ENCODE results near the gene CABP7.

DNA sequence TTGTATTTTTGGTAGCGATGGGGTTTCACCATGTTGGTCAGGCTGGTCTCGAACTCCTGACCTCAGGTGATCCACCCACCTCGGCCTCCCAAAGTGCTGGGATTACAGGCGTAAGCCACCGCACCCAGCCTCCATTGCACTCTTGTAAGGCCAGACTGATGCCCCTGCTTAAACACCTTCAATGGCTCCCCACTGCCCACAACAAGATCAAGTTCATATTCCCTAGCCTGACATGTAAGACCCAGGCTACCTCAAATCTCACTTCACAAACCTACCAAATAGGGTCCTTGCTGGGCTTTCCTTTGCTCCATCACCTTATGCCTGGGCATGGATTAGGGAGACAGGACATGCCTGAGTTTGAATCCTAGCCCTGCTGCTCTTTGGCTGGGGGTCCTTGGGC, 60.4 kb downstream of the CABP7 start:
- TF ChIP-seq POLR2AphosphoS5 (IDR thresholded peaks at IDR 0.05; ENCODE audit: low read depth, low read length): no peak
- TF ChIP-seq, protein P1, sequence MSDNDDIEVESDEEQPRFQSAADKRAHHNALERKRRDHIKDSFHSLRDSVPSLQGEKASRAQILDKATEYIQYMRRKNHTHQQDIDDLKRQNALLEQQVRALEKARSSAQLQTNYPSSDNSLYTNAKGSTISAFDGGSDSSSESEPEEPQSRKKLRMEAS (IDR thresholded peaks at IDR 0.05): no peak
- TF ChIP-seq, protein P2, sequence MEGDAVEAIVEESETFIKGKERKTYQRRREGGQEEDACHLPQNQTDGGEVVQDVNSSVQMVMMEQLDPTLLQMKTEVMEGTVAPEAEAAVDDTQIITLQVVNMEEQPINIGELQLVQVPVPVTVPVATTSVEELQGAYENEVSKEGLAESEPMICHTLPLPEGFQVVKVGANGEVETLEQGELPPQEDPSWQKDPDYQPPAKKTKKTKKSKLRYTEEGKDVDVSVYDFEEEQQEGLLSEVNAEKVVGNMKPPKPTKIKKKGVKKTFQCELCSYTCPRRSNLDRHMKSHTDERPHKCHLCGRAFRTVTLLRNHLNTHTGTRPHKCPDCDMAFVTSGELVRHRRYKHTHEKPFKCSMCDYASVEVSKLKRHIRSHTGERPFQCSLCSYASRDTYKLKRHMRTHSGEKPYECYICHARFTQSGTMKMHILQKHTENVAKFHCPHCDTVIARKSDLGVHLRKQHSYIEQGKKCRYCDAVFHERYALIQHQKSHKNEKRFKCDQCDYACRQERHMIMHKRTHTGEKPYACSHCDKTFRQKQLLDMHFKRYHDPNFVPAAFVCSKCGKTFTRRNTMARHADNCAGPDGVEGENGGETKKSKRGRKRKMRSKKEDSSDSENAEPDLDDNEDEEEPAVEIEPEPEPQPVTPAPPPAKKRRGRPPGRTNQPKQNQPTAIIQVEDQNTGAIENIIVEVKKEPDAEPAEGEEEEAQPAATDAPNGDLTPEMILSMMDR (IDR thresholded peaks at IDR 0.05 in 2 of 3, conservative IDR thresholded peaks at IDR 0.05 in 1 of 3; ENCODE audit: borderline replicate concordance in 1 of 3, insufficient read depth in 1 of 3, low read depth in 2 of 3, low read length in 2 of 3): no peak
- no peak for TF ChIP-seq POLR2A (IDR thresholded peaks at IDR 0.05; ENCODE audit: borderline replicate concordance, extremely low read depth, insufficient read depth, insufficient read length)
- no peak for TF ChIP-seq SIN3A (IDR thresholded peaks at IDR 0.05; ENCODE audit: low read depth)
- TF ChIP-seq CBX3 (IDR thresholded peaks at IDR 0.05; ENCODE audit: low read depth): no peak
- no peak for TF ChIP-seq YY1 (IDR thresholded peaks at IDR 0.05; ENCODE audit: extremely low read depth, insufficient replicate concordance, low read depth, low read length)
- TF ChIP-seq SRF (IDR thresholded peaks at IDR 0.05; ENCODE audit: low read depth): no peak
- no peak for TF ChIP-seq CEBPB (IDR thresholded peaks at IDR 0.05; ENCODE audit: low read depth)
- TF ChIP-seq RAD21 (IDR thresholded peaks at IDR 0.05; ENCODE audit: low read depth): no peak
- TF ChIP-seq, protein P3, sequence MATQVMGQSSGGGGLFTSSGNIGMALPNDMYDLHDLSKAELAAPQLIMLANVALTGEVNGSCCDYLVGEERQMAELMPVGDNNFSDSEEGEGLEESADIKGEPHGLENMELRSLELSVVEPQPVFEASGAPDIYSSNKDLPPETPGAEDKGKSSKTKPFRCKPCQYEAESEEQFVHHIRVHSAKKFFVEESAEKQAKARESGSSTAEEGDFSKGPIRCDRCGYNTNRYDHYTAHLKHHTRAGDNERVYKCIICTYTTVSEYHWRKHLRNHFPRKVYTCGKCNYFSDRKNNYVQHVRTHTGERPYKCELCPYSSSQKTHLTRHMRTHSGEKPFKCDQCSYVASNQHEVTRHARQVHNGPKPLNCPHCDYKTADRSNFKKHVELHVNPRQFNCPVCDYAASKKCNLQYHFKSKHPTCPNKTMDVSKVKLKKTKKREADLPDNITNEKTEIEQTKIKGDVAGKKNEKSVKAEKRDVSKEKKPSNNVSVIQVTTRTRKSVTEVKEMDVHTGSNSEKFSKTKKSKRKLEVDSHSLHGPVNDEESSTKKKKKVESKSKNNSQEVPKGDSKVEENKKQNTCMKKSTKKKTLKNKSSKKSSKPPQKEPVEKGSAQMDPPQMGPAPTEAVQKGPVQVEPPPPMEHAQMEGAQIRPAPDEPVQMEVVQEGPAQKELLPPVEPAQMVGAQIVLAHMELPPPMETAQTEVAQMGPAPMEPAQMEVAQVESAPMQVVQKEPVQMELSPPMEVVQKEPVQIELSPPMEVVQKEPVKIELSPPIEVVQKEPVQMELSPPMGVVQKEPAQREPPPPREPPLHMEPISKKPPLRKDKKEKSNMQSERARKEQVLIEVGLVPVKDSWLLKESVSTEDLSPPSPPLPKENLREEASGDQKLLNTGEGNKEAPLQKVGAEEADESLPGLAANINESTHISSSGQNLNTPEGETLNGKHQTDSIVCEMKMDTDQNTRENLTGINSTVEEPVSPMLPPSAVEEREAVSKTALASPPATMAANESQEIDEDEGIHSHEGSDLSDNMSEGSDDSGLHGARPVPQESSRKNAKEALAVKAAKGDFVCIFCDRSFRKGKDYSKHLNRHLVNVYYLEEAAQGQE (IDR thresholded peaks at IDR 0.05; ENCODE audit: low read depth): no peak
- no peak for TF ChIP-seq JUND (IDR thresholded peaks at IDR 0.05)
- TF ChIP-seq, protein P4, sequence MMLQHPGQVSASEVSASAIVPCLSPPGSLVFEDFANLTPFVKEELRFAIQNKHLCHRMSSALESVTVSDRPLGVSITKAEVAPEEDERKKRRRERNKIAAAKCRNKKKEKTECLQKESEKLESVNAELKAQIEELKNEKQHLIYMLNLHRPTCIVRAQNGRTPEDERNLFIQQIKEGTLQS (IDR thresholded peaks at IDR 0.05): no peak
- TF ChIP-seq ELF1 (IDR thresholded peaks at IDR 0.05; ENCODE audit: borderline replicate concordance, low read depth): no peak
